OCI-M1 (cell line): ENCODE measurements around the gene ZNF827.

Experiments used
- DNase-seq: peaks from one replicate; lab custom pipeline; 2025; lab: John Stamatoyannopoulos, UW

The ZNF827 gene

GRCh38 chr4:145762719-145763118, 175.9 kb downstream of the ZNF827 start:
- no peak for DNase-seq

DNA sequence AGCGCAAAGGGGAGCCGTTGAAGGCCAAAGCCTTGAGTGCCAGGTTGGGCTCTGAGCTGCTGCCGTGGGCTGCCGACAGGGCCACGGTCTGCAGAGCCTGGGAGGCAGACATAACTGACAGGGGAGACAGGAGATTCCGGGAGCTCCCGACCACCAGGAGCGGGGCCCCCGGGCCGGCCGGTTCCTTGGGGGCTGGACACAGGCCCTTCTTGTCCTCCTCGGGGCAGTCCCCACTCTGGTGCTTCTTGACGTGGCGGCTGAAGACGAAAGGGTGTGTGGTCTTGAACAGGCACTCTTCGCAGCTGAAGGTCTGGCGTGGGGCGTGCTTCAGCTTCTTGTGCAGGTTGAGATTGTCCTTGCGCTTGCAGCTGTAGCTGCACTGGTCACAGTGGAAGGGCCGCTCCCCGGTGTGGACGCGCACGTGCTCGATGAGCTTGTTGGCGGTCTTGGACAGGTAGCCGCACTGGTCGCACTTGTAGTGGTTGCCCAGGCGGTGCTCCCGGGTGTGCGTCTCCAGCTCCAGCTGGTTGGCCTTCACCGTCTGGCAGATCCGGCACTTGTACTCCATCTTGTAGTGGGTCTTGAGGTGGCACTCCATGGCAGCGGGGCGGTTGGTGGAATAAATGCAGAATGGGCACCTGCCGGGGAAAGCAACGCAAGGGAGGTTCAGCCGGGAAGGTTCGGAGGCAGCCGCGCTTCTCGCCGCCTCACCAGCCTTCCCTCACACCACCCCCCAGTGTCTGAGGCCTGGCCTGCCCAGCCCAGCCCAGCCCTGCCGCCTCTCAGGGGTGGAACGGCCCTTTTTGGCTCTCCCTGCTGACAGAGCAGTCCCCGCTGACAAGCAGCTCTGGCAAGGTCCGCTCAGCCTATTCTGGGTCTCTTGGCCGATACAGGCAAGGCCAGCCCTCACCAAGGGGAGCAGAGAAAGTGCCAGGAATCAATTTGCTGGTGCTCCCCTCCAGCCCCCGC, 177.4 kb downstream of the ZNF827 start:
- no peak for DNase-seq

DNA sequence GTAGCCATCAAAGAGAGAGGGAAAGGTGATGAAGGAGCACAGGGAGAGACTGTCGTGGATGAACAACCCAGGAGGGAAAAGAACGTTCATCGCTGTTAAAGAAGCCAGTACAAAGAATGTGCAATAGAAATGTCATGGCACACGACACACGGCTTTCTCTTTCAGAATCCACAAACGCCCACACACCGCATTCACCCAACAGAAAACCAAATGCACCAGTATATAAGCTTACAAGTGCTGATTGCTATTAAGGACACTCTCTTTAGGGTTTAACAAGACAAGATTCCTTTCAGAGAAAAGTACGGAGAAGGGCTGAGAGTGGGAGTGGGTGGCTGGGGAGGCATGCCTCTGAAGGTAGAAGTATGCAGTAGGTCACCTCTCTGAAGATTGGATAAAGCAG, 178.4 kb downstream of the ZNF827 start:
- no peak for DNase-seq

DNA sequence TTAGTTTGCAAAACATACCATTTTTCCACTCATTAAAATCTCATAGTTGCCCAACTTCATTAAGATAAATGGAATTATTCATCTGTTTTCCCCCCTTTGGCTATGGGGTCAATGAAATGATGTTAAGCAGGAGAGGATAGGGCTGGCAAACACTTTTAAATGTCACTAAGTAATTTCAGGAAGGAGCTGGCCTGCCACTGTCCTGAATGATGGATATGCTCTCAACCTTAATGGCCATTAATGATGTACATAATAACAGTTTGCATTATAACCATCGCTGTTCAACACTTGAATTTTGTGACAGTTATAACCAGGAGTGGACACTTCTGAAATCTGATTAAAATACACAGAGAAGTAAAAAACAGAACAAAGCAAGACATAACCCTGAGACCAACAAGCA, 181.4 kb downstream of the ZNF827 start:
- no peak for DNase-seq

- no peak for DNase-seq
These were observed 182.4 kb downstream of the ZNF827 start for GRCh38 chr4:145756244-145756643.

DNA sequence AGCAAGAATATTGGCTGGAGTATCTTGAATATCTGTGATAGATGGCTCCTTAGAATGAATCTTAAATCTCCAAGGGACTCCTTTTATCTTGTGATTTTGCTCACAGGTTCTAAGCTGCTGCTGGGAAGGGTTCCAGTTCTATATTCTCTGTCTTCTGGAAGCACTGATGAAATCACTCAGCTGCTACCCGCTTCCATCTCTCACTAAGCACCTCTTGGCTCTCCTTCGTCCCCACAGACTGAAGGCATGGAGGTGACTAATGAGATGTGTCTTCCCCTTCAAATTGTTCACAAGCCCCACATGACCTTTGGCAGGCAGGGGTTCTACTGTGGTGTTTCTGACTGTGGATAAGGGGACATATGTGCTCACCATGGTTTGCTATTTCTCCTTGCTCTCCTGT, 182.8 kb downstream of the ZNF827 start:
- DNase-seq, result no peak

DNA sequence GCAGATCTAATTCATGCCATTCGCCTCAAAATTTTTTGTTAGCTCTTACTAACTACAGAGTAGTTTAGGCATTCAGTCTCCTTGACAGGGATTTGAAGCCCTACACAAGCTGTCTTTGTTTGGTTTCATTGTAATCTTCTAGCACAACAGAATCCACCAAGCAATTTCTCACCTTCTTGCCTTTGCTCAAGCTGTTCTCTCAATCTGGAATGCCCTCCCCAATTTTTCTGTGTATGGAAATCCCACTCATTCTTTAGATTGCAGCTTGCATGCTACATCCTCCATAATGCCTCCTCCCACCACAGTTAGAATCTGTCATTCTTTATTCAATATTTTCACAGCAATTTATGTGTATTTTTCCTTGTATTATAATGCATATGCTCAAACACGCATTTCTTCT, 195.0 kb downstream of the ZNF827 start:
- DNase-seq, result no peak

- DNase-seq, result no peak
These were observed 197.8 kb downstream of the ZNF827 start for GRCh38 chr4:145740806-145741205.

DNA sequence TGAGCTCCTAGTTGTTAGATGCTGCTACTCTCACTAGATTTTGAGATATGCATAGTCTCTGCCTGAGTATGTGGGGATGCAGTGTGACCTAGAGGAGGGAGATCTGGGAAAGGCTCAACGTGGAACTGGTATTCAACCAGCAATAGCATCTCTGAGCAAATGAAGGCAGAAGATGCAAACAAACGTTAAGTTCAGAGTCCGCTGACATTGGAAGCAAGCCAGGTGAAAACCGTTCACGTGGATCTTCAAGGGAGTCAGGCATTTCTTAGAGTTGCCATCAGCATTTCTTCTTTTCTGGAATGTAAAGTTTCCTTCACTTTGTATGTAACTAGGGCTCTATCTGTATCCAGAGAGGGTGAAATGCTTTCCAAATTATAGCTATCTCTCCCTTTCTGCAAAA, 198.8 kb downstream of the ZNF827 start:
- no peak for DNase-seq

DNA sequence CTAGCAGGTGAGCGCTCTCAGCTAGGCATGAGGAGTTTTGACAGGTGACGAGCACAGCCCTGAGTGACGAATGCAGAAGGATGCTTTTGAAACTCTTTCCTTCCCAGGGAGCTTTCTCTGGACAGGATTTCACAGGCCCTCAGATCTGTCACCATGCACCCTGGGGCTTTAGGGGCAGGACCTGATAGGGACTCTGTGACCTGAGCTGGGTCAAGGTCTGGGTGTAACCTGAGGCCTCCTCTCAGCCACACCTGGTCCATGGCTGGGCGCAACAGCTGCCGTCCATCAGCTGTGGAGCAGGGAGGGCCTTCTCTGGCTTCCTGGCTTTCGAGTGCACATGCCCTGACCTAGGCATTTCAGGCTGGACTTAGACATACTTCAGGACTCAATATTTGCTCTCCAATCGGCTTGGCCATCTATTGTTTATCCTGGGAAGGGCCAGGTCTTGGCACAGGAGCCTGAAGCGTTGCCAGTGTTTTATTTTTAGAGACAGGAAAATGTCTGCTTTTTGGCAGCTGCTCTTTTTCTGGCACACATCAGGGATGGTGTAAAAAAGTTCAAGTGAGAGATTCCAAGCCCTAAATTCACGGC, 202.3 kb downstream of the ZNF827 start:
- no peak for DNase-seq

GRCh38 chr4:145735827-145736226, 202.8 kb downstream of the ZNF827 start:
- no peak for DNase-seq

DNA sequence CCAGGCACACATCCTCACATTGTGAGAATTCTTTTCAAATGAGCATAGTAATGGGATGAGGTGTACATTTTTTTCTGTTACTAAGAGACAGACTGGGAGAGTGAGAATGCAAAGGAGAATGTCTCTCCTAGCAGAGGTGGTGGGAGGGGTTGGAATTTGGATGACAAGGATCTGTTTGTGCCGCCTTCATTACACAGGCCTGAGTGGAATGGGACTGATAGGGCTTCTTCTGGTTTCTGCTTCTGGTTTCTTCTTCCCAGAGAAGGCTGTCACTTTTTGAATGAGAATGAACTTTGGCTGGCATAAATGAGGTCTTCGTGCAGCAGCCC, 203.3 kb downstream of the ZNF827 start:
- DNase-seq, result no peak

- DNase-seq, result no peak
These were observed 203.9 kb downstream of the ZNF827 start for GRCh38 chr4:145734576-145735346.

- no peak for DNase-seq
These were observed 204.6 kb downstream of the ZNF827 start for GRCh38 chr4:145734031-145734430.

DNA sequence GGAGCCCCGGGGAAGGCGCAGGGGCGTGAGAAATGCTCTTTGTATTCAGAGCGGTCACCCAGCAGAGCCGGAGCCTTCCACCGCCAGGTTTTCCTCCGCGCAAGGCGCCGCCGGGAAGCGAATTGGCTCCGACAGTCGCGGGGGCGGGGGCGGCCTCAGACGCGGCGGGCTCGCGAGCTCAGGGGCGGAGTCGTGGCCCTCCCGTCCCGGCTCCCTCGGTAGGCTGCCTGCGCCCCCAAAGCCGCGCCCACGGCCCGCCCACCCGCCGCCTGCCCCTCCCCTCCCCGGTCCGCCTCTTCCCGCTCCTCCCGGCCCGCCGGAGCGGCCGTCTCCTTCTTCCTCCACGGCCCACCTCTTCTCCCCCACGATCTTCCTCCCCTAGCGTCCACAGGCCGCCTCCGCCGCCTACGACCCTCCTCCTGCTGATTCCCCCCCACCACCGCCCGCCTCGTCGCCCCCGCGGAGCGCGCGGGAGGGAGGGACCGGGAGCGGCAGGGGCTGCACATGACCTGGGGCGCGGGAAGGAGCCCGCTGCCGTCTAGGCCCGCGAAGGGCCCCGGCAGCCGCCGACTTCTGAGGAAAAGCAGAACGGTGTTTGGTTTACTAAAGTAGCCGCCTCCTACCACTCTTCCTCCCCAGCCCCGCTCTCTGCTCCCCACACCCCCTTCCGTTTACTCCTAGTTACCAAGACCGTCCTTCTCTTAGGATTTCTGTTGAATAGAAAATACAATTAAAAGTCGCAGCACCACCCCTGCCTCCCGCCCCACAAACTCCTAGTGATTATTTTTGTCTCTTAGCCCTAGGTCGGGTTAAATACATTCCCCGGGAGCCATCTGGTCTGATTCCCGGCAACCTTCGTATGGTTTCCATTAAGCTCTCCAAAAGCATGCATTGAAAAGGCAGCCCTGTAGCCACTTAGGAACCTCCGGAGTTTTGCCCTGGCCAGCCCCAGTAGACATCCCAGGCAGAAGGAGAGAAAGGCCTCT, 205.4 kb downstream of the ZNF827 start:
- peak; percentile 96 for DNase-seq

DNA sequence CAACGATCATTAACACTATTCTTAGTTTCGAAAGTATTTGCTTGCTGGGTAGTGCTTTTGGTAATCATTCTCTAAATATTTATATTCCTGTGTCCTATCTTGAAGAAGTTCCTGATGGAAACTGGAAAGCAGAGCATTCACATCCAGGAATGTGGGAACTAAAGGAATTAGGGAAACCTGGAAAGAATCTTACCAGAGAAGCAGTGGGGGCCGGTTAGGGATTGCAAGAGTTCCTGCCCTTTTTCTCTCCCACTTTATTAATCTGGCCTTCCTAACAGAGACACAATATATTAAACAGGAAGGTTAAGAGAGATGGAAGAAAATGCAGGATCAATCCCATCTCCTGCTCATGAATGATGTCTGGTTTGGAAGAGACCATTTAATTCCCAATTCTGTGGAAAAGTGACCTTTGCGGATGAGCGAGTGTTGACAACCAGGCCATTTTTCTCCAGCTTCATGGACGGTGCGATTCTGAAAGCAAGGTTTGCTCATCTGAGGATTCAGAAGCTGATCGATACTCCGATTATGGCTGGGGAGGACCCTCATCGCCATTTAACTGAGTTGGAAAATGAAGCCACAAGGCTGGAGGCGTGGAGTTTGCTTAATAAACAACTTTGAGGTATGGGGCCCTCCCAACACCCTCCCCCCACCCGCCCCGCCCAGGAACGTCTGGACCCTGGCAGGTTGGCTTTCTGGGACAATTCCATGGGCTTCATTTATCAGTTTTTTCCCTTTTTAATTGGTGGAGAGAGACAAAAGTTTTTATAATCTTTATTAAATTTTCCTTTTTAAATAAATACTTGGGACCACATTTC, 206.4 kb downstream of the ZNF827 start:
- DNase-seq, result no peak

DNA sequence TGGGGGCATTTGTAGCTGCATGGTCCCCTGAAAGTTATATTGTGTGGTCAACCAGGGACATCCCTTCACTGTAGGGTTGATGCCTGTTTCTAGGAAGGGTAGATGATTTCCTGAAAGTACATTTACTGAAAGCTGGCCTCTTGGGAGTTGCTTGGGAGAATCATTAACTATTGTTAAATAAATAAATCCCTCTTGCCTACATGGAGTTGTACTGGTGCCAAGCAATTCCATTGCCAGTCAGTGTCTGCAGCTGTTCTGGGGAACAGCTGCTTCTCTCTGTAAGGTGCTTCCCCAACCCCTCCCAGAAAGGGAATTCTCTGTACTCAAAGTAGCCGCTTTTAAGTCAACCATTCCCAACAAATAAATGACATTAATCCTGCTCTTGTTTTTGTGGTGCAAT, 207.6 kb downstream of the ZNF827 start:
- DNase-seq, result no peak

DNA sequence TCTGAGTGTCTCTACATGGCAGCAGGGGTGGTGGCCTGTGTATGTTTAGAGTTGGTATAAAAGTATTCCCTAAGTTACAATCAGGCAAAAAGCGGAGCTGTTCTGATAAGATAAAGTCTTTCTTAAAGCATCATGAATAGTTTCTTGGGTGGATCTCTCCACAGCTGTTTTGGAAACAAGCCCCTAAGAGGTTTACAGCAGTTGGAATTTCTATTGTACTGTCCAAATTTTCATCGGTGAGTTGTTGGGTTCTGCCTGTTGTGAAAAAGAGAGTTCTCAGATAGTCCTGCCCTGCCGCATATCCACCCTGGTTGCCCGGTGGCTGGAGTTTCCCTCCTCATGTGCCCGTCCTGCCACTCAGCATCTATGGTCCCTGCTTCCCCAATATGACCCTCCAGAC, 208.6 kb downstream of the ZNF827 start:
- DNase-seq, result no peak

DNA sequence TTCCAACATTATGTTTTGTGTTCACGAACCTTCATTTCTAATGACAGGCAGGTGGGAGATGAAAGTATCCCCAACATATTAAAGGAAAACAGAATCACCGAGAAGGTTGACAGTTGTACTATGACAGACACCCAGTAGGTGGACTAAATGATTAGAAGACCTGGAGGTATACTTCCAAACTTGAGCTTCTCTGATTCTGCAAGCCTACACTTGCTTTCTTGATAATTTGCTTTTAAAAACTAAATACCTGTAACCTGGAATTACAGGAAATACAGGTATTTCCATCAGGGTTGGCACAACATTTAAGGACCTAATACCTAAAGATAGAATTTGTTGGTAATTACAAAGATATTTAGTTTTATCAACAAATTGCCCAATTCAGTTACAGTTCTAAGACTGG, 215.3 kb downstream of the ZNF827 start:
- DNase-seq, result no peak

- DNase-seq, result no peak
These were observed 216.1 kb downstream of the ZNF827 start for GRCh38 chr4:145722561-145722960.

DNA sequence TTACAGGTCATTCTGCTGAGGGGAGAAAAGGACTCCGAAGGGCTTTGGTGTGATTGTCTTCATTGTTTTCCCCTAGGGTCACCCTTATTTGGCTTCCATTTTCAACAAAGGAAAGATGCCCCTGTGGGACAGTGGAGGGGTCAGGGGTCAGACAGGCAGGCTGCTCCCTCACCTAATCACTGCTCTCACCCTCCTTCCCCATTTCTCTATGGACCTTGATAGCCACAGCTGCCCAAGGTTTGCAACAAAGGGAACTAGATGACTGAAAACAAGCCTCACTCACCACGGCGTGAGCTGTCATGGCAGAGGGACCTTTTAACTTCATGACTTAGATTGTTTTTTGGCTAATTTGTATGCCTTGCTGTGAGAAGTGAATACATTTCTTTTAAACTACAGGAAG, 218.0 kb downstream of the ZNF827 start:
- no peak for DNase-seq
